ENCODE data around the gene TMEM174.
"Not testable (repeated sequence)": the region's sequence is repeated elsewhere in the genome, so short reads cannot be mapped to it uniquely, and the experiment has no call there.

TMEM174 gene

DNA sequence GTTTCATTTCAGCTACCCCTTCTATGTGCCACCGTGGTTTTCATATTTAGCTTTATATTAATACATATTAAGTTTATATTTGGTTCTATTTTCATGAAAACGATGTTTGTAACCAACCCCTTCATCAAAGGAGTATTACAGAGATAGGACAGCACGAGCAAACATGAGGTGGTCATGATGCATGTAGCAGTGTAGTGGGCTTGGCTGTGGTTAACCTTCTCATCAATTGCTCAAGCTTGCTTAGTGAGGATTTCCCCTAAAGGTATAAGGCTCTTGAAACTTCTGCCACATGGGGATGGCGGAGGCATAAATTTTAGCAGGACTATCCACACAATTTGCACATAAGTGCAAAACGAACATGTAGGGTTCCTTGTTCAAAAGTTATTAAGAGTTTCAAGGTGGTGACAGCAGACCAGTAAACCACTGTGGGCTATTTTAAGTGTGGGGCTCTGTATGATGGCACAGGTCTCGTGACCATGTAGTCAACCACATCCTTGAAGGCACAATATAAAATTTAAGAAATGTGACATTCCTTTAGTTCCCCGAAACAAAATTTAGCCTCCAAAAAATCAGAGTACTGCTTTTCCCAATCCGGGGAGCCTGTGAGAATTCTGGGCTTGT is 24.8 kb downstream of the TMEM174 start:
- DNase-seq: no peak

DNA sequence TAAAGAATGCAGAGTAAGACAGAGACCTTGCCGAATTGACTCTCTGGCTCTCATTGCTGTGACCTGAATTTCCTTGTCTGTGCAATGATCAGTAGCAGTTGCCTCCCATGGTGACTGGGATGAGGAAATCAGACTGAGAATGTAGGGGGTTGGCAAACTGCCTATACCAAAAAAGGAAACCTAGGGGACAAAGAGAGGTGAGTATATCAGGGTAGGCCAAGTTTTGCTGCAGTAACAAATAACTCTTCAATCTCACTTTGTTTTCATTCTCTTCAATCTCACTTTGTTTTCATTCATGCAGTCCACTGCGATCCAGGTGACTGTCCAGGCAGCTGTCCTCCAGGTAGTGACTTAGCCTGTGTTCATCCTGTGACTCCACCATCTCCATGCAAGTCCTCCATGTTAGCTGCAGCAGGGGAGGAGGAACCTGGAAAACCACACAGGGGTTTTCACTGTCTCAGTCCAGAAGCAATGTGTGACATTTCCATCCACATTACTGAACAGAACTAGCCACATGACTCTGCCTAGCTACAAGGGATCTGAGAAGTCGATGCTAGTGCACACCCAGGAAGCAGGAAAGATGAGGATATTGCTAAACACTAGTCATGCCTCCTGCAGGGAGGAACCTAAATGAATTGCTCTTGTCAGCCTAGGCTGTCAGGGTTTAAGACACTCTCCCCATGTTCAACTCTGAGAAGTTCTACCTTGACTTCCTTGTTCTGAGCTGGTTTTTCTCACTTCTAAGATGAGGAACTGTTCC is 26.0 kb downstream of the TMEM174 start:
- DNase-seq: no peak

DNA sequence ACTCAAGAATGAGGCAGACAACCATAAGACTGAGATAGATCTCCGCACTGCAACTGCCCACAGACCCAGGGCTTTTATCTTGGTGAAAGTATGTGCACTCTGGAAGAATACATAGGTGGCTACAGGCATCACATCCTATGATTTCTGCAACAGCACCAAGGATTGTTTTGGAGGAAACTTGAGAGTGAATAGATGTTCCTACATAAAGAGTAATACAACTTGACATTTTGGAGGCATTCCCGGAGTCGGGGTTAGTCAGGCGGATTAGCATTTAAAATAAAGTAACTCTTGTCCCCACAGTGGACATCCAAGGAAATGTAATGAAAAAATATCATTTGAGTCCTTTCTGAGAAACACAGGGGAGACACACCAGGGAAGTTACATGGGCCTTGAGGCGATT is 26.7 kb downstream of the TMEM174 start:
- DNase-seq: no peak

DNA sequence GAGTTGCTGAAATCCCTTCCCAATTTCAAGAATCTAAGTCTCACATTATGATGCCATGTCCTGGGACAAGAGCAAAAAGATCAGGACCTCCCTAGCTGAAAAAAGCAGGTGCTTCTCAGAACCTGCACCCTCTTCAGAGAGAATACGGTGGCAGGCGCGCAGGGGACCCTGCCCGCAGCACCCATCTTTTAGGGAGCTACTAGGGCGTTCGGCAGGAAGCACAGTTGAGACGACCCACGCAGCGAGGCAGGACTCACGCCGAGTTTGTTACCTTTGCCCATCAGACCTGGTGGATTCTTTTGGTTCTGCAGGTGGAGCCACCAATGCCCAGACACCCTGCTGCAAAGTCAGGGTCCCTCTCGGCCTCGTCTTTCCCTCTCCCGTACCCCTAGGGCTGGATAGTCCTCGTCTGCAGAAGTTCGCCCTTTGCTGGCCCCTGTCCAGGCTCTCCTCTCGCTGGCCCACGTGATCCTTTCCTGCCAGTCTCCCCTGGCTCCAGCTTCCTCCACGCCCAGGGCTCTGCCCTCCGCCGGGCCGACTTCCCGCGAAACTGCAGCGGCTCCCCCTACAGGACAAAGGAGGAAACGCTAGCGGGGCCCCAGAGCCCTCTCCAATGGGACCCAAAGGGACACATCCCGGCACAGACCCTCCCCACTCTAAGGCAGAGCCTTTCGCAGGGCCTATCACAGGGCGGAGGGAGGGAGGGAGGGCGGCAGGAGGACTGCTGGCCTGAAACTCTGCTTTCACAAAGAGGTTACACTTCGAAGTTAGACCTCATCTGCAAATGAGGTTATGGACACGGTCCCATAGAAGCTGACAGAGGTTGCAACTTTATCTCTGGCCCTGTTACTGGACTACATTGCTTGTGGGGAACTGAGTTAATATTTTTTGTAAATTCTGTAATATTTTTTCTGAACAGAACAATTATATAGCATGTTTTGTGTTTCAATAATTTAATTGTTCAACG is 28.8 kb downstream of the TMEM174 start:
- peak; percentile 48 for DNase-seq

DNA sequence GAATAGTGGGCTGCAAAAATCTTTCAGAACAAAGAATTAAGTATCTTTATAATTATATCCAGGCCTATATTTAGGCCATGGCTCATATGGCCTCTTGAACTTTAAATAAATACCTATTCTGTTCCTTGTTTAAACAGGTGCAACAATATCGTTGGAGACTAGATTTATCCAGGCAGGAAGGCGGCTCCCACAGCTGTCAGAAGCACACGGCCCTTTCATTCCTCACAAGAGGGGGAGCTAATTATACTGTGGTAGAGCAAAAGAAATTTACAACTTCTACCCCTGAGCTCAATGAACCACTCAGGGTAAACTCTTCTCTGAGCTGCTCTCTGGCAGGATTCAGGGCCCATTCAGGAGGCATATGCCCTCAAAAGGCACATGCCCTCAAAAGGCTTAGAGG is 31.3 kb downstream of the TMEM174 start:
- no peak for DNase-seq

DNA sequence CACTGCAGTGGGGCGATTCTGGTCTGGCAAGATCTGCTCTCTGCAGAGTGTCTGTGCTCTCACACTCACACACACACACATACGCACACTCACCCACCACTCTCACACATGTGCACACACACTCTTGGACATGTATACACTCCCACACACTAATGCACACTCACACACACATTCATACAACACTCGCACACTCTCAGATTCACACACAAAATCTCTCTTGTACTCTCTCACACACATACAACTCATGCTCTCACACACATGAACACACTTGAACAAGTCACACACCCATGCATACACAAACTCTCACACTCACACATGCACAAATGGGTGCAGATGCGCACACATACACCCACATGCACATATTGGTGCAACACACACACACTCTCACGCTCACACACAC is 31.7 kb downstream of the TMEM174 start:
- DNase-seq: no peak

DNA sequence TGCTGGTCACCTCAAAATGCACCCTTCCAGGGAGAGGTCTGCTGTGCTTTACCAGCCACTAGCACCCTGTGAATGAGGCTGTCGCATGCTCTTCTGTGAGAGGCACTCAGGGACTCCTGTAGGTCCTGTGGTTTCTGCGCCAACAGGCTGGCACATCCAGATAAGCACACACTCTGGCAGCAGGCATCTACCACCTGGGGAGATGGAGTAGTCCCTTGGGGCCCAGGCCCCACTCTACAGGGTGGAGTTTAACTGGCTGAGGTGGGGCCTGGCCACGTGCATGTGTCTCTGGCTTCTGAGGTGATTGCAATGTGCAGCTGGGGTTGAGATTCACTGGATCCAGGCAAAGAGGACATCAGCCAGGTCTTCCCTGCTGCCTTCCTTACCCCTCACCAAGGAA is 32.3 kb downstream of the TMEM174 start:
- no peak for DNase-seq

DNA sequence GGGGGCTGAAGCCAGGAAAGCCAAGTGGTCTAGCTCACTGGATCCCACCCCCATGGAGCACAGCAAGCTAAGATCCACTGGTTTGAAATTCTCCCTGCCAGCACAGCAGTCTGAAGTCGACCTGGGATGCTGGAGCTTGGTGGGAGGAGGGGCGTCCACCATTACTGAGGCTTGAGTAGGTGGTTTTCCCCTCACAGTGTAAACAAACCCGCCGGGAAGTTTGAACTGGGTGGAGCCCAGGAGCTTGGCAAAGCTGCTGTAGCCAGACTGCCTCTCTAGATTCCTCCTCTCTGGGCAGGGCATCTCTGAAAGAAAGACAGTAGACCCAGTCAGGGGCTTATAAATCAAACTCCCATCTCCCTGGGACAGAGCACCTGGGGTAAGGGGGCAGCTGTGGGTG is 34.2 kb downstream of the TMEM174 start:
- not testable (repeated sequence) for DNase-seq

DNA sequence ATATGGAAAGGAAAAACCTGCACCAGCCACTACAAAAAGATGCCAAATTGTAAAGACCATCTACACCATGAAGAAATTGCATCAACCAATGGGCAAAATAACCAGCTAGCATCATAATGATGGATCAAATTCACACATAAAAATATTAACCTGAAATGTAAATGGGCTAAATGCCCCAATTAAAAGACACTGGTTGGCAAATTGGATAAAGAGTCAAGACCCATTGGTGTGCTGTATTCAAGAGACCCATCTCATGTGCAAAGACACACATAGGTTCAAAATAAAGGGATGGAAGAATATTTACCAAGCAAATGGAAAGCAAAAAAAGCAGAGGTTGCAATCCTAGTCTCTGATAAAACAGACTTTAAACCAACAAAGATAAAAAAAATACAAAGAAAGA is 36.1 kb downstream of the TMEM174 start:
- DNase-seq: not testable (repeated sequence)

DNA sequence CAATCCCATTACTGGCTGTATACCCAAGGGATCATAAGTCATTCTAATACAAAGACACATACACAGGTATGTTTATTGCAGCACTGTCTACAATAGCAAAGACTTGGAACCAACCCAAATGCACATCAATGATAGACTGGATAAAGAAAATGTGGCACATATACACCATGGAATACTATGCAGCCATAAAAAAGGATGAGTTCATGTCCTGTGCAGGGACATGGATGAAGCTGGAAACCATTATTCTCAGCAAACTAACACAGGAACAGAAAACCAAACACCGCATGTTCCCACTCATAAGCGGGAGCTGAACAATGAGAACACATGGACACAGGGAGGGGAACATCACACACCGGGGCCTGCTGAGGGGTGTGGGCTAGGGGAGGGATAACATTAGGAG is 39.7 kb downstream of the TMEM174 start:
- DNase-seq: not testable (repeated sequence)

DNA sequence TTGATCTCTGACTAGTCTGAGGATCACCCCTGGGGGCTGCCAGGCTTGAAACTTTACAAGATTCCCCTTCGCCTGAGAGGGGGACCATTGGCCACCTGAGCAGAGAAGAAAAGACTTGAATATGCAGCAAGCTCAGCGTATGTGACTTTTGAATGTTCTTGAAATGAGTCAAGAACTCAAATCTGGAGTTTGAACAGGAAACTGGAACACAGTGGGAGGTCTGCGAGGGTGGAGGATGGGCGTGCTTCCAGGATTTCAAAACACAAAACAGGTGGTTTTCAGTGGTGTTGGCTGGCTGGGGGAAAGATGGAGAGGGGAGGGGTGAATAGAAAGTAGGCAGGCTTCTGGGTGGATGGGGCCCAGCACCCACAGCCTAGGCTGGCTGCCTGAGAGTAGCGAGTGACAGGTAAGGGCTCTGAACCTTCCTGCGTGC is 40.6 kb downstream of the TMEM174 start:
- no peak for DNase-seq

DNA sequence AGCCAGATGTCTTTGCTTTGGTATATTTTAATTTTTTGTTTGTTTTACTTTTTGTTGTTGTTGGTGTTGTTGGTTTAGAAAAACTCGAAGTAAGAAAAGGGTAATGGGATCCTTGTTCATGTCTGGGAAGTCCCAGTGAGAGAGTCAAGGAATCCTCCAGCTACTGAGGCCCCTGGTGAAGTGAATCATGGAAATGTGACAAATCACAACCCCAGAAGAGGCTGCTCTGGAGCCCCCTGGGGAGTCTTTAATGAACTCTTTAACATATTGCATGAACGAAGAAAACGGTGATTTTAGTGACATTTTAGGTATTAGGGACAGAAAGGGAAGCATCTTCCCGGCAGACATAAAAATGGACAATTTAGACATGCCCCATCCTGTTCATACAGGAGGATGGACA is 41.3 kb downstream of the TMEM174 start:
- DNase-seq: no peak

DNA sequence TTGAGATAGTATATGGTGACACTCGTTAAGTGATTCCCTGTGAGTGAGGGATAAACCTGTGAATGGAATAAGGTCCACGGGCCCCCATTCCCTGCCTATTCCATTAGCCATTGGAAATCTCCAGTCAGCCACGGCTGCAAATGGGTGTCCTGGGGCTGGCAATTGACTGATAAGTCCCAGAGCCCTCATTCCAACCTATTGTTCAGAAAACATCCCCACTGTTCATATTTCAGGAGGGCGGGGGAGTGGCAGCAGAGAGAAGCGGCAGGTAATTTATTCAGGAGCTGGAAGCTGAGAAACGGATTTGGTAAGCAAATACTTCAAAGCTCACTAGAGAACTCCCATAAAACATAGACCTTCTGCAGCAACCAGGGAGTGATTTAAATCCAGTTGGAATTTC is 42.0 kb downstream of the TMEM174 start:
- DNase-seq: no peak

DNA sequence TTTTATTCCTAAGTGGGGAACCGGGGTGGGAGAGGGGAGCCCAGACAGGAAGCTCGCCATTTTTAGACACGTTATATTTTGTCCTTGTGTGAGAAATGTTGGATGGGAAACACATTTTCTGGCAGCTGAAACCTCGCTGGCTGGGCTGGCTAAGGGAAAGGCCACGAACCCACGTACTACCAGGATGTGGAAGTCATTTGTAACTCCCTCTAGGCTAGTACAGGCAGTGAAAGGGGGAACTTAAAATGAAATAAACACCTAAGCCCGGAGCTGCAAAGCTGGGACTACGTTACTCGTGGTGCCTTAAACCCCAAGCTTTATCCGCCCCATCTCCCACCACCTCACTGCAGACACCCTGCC is 42.5 kb downstream of the TMEM174 start:
- no peak for DNase-seq

DNA sequence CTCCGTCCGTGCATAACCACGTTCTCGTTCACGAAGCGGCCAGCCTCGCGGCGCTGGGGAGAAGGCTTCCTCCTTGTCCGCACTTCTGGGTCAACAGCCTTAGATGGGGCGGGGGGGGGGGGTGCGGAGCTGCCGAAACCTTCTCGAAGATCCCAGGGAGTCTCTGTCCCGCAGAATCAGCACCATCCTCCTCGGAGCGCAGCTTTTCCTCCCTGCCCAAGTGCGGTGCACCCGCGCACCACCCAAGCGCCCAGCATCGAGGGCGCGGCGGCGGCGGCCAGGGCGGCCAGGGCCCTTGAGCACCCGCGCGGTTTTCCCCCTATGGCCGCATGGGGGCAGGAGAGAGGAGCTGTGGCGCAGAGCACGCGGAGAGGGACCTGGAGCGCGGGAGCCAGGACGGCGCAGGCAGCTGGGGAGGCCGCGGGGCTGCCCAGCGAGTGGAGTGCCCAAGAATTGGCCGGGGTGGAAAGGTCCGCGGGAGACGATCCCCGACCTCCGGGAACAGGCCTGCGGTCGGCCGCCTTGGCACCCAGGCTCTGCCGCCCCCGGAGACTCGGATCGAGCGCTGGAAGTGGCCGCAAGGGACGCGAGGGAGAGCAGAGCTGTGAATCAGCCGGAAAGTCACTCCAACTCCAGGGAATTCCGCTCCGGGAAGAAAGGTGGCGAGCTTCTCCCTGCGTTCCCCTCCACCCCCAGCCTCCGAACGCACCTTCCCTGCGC is 43.1 kb downstream of the TMEM174 start:
- DNase-seq: peak; percentile 26

DNA sequence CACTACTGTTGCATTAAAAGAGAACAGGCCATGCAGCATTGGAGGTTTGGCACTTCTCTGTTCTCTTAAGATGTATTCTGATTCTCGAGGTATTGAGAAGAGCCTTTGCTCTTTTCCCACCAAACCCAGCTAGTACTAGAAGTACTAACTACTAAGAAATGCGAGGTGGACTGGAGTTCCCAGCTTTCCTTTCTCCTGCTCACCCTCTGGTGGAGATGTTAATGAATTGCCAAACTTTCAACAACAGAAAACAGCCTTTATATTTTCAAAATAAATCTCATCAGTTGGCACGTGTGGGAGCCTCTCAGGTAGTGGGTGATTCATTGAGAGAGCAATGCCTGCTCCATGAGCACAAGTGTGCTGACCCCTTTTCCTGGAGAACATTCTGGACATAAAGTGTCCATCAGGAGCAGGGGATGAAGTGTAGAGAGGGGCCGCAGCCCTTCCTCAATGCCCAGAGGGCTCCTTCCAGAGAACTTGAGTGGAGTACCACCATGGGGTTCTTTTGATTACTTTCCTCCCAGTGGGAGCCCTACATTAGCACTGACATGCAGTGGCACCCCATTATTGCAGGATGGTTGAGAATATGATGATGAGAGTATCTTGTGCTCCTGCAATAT is 45.7 kb downstream of the TMEM174 start:
- DNase-seq: no peak

DNA sequence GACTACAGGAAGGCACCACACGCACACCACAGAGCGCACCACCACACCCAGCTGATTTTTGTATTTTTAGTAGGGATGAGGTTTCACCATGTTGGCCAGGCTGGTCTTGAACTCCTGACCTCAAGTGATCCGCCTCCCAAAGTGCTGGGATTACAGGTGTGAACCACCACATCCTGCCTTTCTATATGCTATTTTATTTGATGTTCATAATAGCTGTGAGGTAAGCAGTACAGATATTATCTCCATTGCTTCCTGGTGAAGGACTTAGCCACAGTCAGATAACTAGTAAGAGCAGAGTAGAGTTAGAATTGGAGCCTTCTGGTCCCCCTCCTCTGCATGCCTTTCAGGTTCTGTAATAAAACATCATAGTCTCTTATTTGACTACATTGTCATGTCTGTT is 46.3 kb downstream of the TMEM174 start:
- not testable (repeated sequence) for DNase-seq

DNA sequence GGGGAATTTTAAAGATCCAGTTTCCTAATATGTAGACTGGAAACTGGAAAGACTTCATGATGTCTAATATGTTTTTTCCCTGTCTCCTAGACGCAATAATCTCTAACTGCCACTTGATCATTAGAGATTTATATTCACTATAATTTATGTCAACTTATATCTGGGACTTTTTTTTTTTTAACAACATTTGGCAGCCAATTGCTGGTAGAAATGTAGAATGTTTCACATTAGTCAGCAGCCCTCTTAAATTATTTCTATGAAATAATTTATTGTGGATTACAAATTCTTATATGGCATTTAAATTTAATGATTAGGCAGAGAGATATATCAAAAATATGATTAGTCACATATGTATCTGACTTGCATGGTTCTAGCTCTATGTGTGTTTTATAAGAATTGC is 48.2 kb downstream of the TMEM174 start:
- no peak for DNase-seq

DNA sequence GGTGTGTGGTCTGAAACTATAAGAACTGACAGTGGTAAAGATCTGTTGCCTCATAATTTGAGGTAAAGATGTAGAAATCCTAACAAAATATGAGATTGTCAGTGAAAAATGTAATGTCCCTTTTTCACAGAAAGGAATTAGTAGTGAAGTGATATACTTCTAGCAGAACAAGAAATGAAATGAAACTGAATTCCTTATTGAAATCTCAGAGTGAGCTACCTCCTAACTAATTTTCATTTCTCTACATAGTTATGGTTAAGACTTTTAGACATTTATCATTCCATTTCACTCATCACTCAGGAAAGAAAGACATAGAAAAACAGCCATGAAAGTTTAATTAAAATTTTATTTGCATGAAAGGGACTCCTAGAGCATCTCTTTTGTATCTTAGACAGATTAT is 48.7 kb downstream of the TMEM174 start:
- DNase-seq: no peak

DNA sequence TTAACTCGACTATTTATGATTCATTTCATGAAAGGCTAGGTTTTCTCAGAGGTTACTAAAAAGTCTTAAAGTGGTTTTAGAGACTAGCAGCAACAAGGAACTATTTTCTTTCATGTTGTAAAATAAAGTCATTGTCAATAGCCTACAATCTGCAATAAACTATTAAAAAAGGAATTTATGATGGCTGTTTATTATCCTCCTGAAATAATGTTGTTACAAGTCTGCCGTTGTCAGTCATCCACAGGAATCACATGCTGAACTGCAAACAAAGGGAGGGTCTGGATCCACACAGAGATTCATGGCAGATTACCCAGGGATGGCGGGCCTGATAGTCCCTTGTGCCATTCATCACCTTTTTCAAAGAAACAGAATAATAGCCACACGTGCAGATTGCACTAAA is 49.2 kb downstream of the TMEM174 start:
- DNase-seq: no peak
